Lung (tissue), 12 donors: Measurements from ENCODE around the gene SMOC1. TPM values are rescaled to one million over a fixed set of nuclear protein-coding genes. Genes with fewer than 3 reads are reported as not detected.

Experiments
- ATAC-seq: fragments of 200-7000 bp; cut with Tn5 transposase; one replicate; pipeline ENCODE4 v1.9.1; 2020; ENCODE audit warnings: moderate number of reproducible peaks; ENCODE audit not compliant: insufficient read depth, low FRiP score
- DNase-seq, 3 donors: peaks; one replicate each; pipeline ENCODE4 v3.0.0-alpha.2; 2013 to 2017
- H3K27ac ChIP-seq, 2 donors: one replicate each; pipeline ENCODE4 v1.5.1; 2013; ENCODE audit warnings: mild to moderate bottlenecking in 2 of 2, moderate library complexity in 2 of 2, control low read depth in 1 of 2, inconsistent platforms in 1 of 2, low read depth in 1 of 2, low read length in 1 of 2
- H3K27me3 ChIP-seq, 3 donors: one replicate each; pipeline ENCODE4 v1.5.1; 2013; ENCODE audit warnings: low read length in 2 of 3; ENCODE audit not compliant: control insufficient read depth in 3 of 3, insufficient read depth in 3 of 3
- H3K36me3 ChIP-seq, 4 donors: one replicate each; pipeline ENCODE4 v1.5.1; 2013; ENCODE audit warnings: low read length in 4 of 4, mild to moderate bottlenecking in 1 of 4, moderate library complexity in 1 of 4; ENCODE audit not compliant: control insufficient read depth in 4 of 4, insufficient read depth in 4 of 4
- H3K4me1 ChIP-seq, 5 donors: one replicate each; pipeline ENCODE4 v1.5.1; 2013; ENCODE audit warnings: low read length in 5 of 5, mild to moderate bottlenecking in 2 of 5, moderate library complexity in 1 of 5; ENCODE audit not compliant: control insufficient read depth in 5 of 5, insufficient read depth in 5 of 5
- H3K4me3 ChIP-seq: one replicate; pipeline ENCODE4 v1.5.1; 2013; ENCODE audit warnings: mild to moderate bottlenecking, control low read depth, moderate library complexity
- H3K9ac ChIP-seq, 2 donors: one replicate each; pipeline ENCODE4 v1.5.1; 2013; ENCODE audit warnings: low read length in 2 of 2, control low read depth in 1 of 2; ENCODE audit not compliant: insufficient read depth in 1 of 2
- H3K9me3 ChIP-seq, 4 donors: one replicate each; pipeline ENCODE4 v1.5.1; 2013; ENCODE audit warnings: low read length in 3 of 4, mild to moderate bottlenecking in 1 of 4, moderate library complexity in 1 of 4; ENCODE audit not compliant: control insufficient read depth in 4 of 4, insufficient read depth in 3 of 4
- WGBS, 2 donors: extraction: QIAGEN DNeasy Blood & Tissue Kit; methylation state at CpG; one replicate each; pipeline ENCODE4 v1.1.7; 2013; 5-methylcytosine and 5-hydroxymethylcytosine counted together
- polyA plus RNA-seq, 2 donors: library from polyadenylated mRNA; stranded (reverse); fragments of 200-250 nt; gene quantifications; one replicate each; pipeline ENCODE4 v1.2.1, GENCODE V29; 2013
- total RNA-seq, 2 donors: library from RNA; depleted of rRNA in 1 of 2; stranded (reverse); fragments of >200 nt in 1 of 2; gene quantifications; one replicate each; pipeline ENCODE4 v1.2.1, GENCODE V29; 2014 to 2021
- TF ChIP-seq, protein P1 (sequence below): IDR thresholded peaks from 2 replicates; pipeline ENCODE4 v1.5.1; 2012; ENCODE audit warnings: mild to moderate bottlenecking; ENCODE audit errors: control extremely low read depth, extremely low read depth
- donor health status: control.
- donor health status: control.
- donor health status: Bipolar disorder and iron deficiency.
- donor health status: healthy.
- donor health status: DM: yes; HTN: yes; CAD: no.

SMOC1 gene
- total and polyA plus RNA-seq, 4 donors, result 0.52 to 1.9 (median 1.1) TPM

DNA sequence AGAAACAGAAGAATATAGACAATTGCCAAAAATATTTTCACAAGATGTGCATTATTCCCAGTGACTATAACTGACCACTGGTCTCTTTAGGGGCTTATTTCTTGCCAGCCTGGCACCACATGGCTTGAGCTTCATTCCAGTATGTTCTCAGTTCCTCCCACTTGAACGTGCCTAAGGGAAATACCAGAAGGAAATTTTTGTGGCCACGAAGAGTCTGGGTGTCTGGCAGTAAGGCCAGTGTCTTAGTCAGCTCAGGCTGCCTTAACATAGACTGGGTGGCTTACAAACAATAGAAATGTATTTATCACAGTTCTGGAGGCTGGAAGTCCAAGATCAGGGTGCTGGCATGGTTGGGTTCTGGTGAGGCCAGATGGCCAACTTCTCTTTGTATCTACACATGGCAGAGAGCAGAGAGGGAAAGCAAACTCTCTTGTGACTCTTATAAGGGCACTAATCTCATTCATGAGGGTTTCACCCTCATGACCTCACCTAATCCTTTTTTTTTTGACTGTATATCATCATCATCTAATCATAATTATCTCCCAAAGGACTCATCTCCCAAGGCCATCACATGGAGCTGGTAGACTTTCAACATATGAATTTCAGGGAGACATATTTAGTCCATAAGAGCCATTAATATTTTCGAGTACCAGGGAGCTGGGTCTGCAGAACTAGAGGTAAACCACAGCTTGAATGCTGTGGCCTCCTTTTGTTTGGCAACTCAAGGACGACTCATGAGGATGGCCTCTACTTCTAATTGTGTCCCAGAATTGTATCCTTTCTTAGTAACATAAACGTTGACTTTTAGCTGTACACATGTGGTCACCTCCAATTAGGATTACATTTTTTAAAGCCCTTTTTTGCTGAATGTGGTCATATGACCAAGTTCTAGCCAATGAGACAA is 5.1 kb upstream of the SMOC1 start:
- no peak for ATAC-seq
- H3K27me3 ChIP-seq, result peaks cover under 1 to 23% (median 19%) of the 10 kb centered on the region in 3 donors
- WGBS, 2 donors, result 68 to 74% methylated on average over 5 of the region's 5 CpGs
- H3K4me3 ChIP-seq, result no peak overlapping the region
- H3K9me3 ChIP-seq, result peaks cover 0 to 4% (median 3%) of the 10 kb centered on the region in 4 donors
- H3K27ac ChIP-seq, result no peak overlapping the region
- H3K36me3 ChIP-seq, result no peaks in the 10 kb centered on the region
- H3K4me1 ChIP-seq, result peaks cover 0 to 7% (median 0%) of the 10 kb centered on the region in 5 donors
- TF ChIP-seq, protein P1, sequence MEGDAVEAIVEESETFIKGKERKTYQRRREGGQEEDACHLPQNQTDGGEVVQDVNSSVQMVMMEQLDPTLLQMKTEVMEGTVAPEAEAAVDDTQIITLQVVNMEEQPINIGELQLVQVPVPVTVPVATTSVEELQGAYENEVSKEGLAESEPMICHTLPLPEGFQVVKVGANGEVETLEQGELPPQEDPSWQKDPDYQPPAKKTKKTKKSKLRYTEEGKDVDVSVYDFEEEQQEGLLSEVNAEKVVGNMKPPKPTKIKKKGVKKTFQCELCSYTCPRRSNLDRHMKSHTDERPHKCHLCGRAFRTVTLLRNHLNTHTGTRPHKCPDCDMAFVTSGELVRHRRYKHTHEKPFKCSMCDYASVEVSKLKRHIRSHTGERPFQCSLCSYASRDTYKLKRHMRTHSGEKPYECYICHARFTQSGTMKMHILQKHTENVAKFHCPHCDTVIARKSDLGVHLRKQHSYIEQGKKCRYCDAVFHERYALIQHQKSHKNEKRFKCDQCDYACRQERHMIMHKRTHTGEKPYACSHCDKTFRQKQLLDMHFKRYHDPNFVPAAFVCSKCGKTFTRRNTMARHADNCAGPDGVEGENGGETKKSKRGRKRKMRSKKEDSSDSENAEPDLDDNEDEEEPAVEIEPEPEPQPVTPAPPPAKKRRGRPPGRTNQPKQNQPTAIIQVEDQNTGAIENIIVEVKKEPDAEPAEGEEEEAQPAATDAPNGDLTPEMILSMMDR, result no peak
- H3K9ac ChIP-seq, result no peak overlapping the region
- DNase-seq, result no peak

DNA sequence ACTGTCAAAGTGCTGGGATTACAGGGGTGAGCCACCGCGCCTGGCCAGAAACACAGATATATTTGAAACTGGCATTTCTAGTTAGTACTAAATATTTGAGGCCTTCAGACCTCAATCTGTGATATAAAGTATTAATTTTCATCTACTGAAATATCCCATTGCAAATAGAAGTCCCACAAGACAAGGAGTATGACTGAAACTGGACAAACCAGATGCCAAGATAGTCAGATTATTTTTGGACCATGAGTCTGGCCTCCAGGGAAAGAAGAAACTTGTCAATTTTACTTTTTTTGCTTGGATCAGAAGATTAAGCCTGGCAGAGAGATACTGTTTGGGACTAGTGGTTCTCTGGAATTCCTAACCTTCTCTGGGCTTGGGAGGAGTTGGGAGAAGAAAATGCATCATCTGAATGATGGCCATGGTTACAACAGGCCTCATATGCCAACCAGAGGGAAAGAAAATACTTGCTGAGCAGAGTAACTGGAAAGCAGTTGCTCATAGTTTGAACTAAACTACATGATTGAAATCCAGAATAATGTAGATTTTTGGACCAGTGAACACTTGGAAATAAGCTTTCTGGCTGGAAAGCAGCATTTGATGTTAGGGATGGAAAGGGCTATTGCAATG is 2.9 kb upstream of the SMOC1 start:
- Histone ChIP-seq H3K27ac (no peak overlapping the region), H3K9ac (no peak overlapping the region), H3K27me3 (peaks cover 9 to 37% (median 34%) of the 10 kb centered on the region in 3 donors), H3K9me3 (peaks cover 0 to 3% (median 1%) of the 10 kb centered on the region in 4 donors), H3K4me1 (peaks cover 0 to 12% (median 4%) of the 10 kb centered on the region in 5 donors), H3K36me3 (no peaks in the 10 kb centered on the region), H3K4me3 (no peak overlapping the region)
- no peak for ATAC-seq
- WGBS, 2 donors, result 45 to 46% methylated on average over 2 of the region's 2 CpGs
- TF ChIP-seq, protein P1, result no peak
- no peak for DNase-seq

DNA sequence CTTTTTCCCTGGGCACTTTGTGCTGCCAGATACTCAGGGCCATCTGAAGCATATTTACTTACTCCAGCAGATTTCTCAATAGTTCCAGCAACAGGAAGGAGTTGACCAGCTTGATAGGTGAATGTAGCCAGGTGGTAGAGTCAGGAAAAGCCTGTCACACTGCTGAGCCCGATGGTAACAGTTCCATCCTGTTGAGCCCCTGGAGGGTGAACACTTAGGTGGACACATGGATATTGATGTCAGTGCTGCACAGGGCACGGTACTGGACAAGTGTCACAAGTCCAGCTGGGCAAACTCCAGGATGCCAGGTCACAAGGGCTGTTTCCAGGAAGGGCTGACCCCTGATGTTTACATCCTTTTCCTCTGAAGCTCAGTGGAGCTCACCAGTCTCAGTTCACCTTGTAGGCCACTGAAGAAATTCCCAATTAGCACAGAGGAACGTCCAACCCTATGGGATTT is 2.3 kb upstream of the SMOC1 start:
- no peaks in the 10 kb centered on the region for H3K36me3 ChIP-seq
- TF ChIP-seq, protein P1, result no peak
- peaks cover 0 to 3% (median 1%) of the 10 kb centered on the region in 4 donors for H3K9me3 ChIP-seq
- peaks cover 0 to 12% (median 4%) of the 10 kb centered on the region in 5 donors for H3K4me1 ChIP-seq
- no peak overlapping the region for H3K27ac ChIP-seq
- H3K4me3 ChIP-seq, result no peak overlapping the region
- 32 to 47% methylated on average over 3 of the region's 3 CpGs for WGBS, 2 donors
- H3K9ac ChIP-seq, result no peak overlapping the region
- no peak for ATAC-seq
- peaks cover 9 to 41% (median 37%) of the 10 kb centered on the region in 3 donors for H3K27me3 ChIP-seq
- DNase-seq, result peak in 2 of 3 donors; percentile 10 to 47
